Gastroesophageal sphincter (tissue), 4 donors: ENCODE data around the gene SIX3. TPM values are rescaled to one million over a fixed set of nuclear protein-coding genes. Genes with fewer than 3 reads are reported as not detected.

ENCODE experiments used
- ATAC-seq: fragments of 150-250 bp; one replicate; pipeline ENCODE4 v1.9.1; 2016; ENCODE audit warnings: mild to moderate bottlenecking, moderate library complexity
- H3K27ac ChIP-seq, 4 donors: fragments of 200-600 bp; sonication (generic) in 3 of 4; 1 replicate in 3 of 4; 2 replicates in 1 of 4; pipeline ENCODE4 v1.5.1; 2016 to 2019
- H3K27me3 ChIP-seq: fragments of 200-600 bp; sonication (generic); one replicate; pipeline ENCODE4 v1.5.1; 2019
- H3K36me3 ChIP-seq, 2 donors: fragments of 200-600 bp; sonication (generic); one replicate each; pipeline ENCODE4 v1.5.1; 2019; ENCODE audit warnings: control low read depth in 1 of 2
- H3K4me1 ChIP-seq, 3 donors: fragments of 200-600 bp; sonication (generic); 1 replicate in 2 of 3; 2 replicates in 1 of 3; pipeline ENCODE4 v1.5.1; 2016 to 2019; ENCODE audit warnings: control low read depth in 2 of 3
- H3K4me3 ChIP-seq, 2 donors: fragments of 200-600 bp; sonication (generic); one replicate each; pipeline ENCODE4 v1.5.1; 2019; ENCODE audit warnings: mild to moderate bottlenecking in 1 of 2, moderate library complexity in 1 of 2
- H3K9me3 ChIP-seq, 3 donors: fragments of 200-600 bp; sonication (generic); one replicate each; pipeline ENCODE4 v1.5.1; 2017 to 2019; ENCODE audit warnings: control low read depth in 2 of 3
- CTCF ChIP-seq, 4 experiments: fragments of 200-600 bp in 2 of 4; fragments of 450-650 bp in 2 of 4; sonication (generic) in 1 of 4; IDR thresholded peaks; one replicate each; pipeline ENCODE4 v1.5.1; 2017 to 2019; ENCODE audit warnings: antibody characterized with exemption in 4 of 4, mild to moderate bottlenecking in 2 of 4, moderate library complexity in 2 of 4
- EP300 ChIP-seq: sonication (generic); formaldehyde crosslinking; IDR thresholded peaks from one replicate; pipeline ENCODE4 v1.6.1; 2017; ENCODE audit warnings: antibody characterized with exemption, mild to moderate bottlenecking
- POLR2A ChIP-seq, 2 donors: fragments of 450-650 bp; IDR thresholded peaks; one replicate each; pipeline ENCODE4 v1.6.1; 2017; ENCODE audit warnings: antibody characterized with exemption in 2 of 2, mild to moderate bottlenecking in 2 of 2, moderate library complexity in 1 of 2
- POLR2AphosphoS5 ChIP-seq: sonication (generic); formaldehyde crosslinking; IDR thresholded peaks from one replicate; pipeline ENCODE4 v1.6.1; 2017; ENCODE audit warnings: antibody characterized with exemption
- WGBS, 2 donors: methylation state at CpG; one replicate each; pipeline ENCODE4 v1.1.5; 2018; ENCODE audit warnings: low coverage in 1 of 2; 5-methylcytosine and 5-hydroxymethylcytosine counted together
- total RNA-seq, 4 donors: library from RNA; depleted of rRNA; stranded (reverse); fragments of >200 nt; gene quantifications; one replicate each; pipeline ENCODE4 v1.1.0, GENCODE V29; 2016

SIX3 gene
- total RNA-seq, 4 donors from 2014 or later, result 0.15 TPM; not detected in 3

- Histone ChIP-seq H3K4me1 (no peaks in the 10 kb centered on the region), H3K27ac (no peak overlapping the region), H3K36me3 (no peaks in the 10 kb centered on the region), H3K27me3 (peaks cover 80% of the 10 kb centered on the region), H3K9me3 (no peaks in the 10 kb centered on the region), H3K4me3 (no peak overlapping the region)
- TF ChIP-seq CTCF (IDR thresholded peaks at IDR 0.05) (no peak), POLR2AphosphoS5 (no peak), EP300 (no peak), POLR2A (IDR thresholded peaks at IDR 0.05) (no peak)
- 14 to 57% methylated on average over 4 to 6 of the region's 7 CpGs for WGBS, 2 donors
- ATAC-seq, result no peak
Measured at GRCh38 chr2:44902217-44903137, 39.0 kb upstream of the SIX3 start.

DNA sequence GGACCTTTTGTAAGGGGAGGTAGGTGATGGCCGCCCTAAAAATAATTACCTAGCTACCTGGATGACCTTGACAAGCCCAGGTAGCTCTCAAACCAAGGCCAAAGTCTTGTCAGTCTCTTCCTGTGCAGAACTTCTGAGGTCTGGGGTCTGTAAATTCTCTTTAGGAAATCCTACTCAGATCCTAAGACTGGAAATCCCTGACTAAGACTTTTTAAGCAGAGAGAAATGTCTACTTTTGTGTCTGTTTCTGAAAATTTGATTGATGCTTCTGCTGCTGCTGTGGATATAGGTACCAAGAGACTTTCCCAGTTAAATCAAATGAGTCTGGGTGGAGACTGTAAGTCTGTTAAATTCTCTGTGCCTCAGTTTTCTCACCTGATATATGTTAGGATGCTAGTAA lies 36.9 kb upstream of the SIX3 start:
- Histone ChIP-seq H3K36me3 (no peaks in the 10 kb centered on the region), H3K4me1 (no peaks in the 10 kb centered on the region), H3K4me3 (no peak overlapping the region), H3K27me3 (peaks cover 86% of the 10 kb centered on the region), H3K9me3 (peaks cover 0 to 10% (median 0%) of the 10 kb centered on the region in 3 donors), H3K27ac (no peak overlapping the region)
- no peak for ATAC-seq
- 67 to 83% methylated on average over 1 of the region's 1 CpG for WGBS, 2 donors
- TF ChIP-seq POLR2A (IDR thresholded peaks at IDR 0.05), result no peak
- no peak for TF ChIP-seq CTCF (IDR thresholded peaks at IDR 0.05)
- TF ChIP-seq EP300, result no peak
- TF ChIP-seq POLR2AphosphoS5, result no peak

- ATAC-seq, result no peak
- Histone ChIP-seq H3K4me3 (no peak overlapping the region), H3K27ac (no peak overlapping the region), H3K36me3 (no peaks in the 10 kb centered on the region), H3K9me3 (peaks cover 0 to 27% (median 0%) of the 10 kb centered on the region in 3 donors), H3K27me3 (peaks cover 66% of the 10 kb centered on the region), H3K4me1 (no peaks in the 10 kb centered on the region)
- TF ChIP-seq EP300, result no peak
- no peak for TF ChIP-seq POLR2A (IDR thresholded peaks at IDR 0.05)
- TF ChIP-seq POLR2AphosphoS5, result no peak
- no peak for TF ChIP-seq CTCF (IDR thresholded peaks at IDR 0.05)
- WGBS, 2 donors, result 50% methylated on average over 4 of the region's 10 CpGs; no CpG with 5 or more reads in 1 of the 2 donors
Measured at GRCh38 chr2:44906972-44907371, 34.5 kb upstream of the SIX3 start.

- Histone ChIP-seq H3K27ac (no peak overlapping the region), H3K4me1 (no peaks in the 10 kb centered on the region), H3K4me3 (no peak overlapping the region), H3K9me3 (peaks cover 0 to 27% (median 0%) of the 10 kb centered on the region in 3 donors), H3K27me3 (peaks cover 42% of the 10 kb centered on the region), H3K36me3 (no peaks in the 10 kb centered on the region)
- WGBS, 2 donors, result 90 to 92% methylated on average over 1 of the region's 1 CpG
- no peak for ATAC-seq
- TF ChIP-seq EP300 (no peak), CTCF (IDR thresholded peaks at IDR 0.05) (no peak), POLR2AphosphoS5 (no peak), POLR2A (IDR thresholded peaks at IDR 0.05) (no peak)
Measured at GRCh38 chr2:44909831-44910230, 31.7 kb upstream of the SIX3 start.

- Histone ChIP-seq H3K27me3 (peaks cover 23% of the 10 kb centered on the region), H3K4me1 (no peaks in the 10 kb centered on the region), H3K36me3 (no peaks in the 10 kb centered on the region), H3K9me3 (peaks cover 0 to 27% (median 0%) of the 10 kb centered on the region in 3 donors), H3K27ac (no peak overlapping the region), H3K4me3 (no peak overlapping the region)
- TF ChIP-seq POLR2AphosphoS5 (no peak), CTCF (IDR thresholded peaks at IDR 0.05) (no peak), EP300 (no peak), POLR2A (IDR thresholded peaks at IDR 0.05) (no peak)
- WGBS, 2 donors, result 20 to 42% methylated on average over 3 to 5 of the region's 5 CpGs
- ATAC-seq, result peak; percentile 92
Measured at GRCh38 chr2:44912660-44913059, 28.8 kb upstream of the SIX3 start.
